Stimulated activated CD4-positive, alpha-beta T cell treated with anti-CD3 and anti-CD28 coated beads, Interleukin-12 subunit alpha, Interleukin-12 subunit beta, amount 100 ng/mL, for 24 hours (primary cell): ENCODE data around the gene SHB.
A peak's percentile ranks its signal among the peaks of the same experiment; 100 is the strongest.
"Not testable (repeated sequence)": the region's sequence is repeated elsewhere in the genome, so short reads cannot be mapped to it uniquely, and the experiment has no call there.

ENCODE experiments used
- DNase-seq, 2 experiments: peaks; one replicate each; pipeline ENCODE4 v3.0.0-alpha.2; 2020; ENCODE audit warnings: low read depth in 2 of 2

The SHB gene

DNA sequence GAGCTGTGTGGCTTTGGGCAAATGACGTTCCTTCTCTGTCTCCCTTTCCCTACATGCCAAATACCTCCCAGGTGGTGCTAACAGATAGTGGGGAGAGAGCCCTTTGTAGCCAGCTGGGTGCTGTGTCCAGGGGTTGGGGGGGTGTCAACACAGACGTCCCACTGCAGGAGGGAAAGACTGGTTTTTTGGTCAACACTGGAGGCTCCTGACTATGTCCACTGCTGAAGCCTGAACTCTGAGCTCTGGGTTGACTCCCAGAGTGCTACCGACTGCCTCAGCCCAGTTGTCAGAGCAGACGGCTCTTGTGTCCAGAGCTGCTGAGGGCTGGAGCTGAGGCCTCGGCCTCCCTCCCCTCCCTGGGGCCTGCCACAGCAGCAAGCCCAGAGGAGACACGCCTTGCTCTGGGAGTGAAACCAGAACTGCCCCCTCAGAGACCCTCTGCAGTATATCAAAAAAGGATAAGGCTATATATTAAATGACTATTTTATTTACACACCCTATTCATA is 150.3 kb downstream of the SHB start:
- DNase-seq: no peak

DNA sequence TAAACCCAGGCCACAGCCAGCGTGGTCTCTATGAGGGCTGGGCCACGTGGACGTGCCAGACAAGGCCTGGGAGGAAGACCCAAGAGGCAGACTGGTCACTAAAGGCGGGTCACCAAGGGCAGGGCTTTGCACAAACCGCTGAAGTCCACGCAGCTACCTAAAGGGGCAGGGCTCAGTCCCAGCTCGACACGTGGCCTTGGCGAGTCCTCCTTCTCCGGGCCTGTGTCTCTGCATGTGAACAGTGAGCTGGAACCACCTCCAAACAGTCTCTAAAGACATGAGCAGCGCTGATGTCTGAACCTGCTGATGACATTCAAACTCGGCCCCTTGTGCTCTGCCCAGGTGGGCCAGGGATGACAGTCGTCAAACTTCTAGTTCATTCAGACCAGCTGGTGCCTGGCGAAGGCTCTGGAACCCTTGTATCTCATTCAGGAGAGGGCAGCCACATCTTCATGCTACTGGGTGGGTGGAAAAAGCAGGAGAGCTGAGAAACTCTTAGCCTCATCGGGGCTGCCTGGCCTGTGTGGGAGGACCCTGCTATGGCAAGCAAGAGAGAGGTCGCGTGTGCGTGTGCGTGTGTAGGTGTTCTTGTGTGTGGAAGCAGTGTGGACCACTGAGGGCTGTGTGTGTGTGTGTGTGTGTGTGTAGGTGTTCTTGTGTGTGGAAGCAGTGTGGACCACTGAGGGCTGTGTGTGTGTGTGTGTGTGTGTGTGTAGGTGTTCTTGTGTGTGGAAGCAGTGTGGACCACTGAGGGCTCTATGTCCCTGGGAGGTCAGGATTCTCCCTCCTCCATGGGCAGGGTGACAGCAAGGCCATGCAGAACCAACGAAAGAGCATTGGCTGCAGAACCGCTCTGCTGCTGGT is 151.0 kb downstream of the SHB start:
- DNase-seq: no peak

DNA sequence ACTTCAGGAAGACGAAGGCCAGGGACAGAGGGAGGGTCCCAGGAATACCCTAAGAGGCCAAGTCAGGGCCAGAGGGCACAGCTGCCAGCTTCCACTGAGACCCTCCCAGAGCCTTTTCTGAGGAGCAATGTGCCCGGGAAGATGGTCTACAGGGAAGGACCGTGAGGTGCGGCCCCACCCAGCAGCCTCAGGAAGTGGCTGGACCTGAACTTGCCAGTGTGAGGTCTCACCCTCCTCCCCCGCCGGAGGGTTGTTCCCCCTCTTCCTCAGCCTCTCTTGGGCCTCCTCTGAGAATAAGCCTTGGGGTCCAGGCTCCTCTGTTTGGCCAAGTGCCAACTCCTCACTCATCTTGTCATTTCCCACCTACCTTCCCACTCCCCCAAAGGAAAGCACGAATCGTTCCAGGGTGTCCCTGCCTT is 151.7 kb downstream of the SHB start:
- no peak for DNase-seq

DNA sequence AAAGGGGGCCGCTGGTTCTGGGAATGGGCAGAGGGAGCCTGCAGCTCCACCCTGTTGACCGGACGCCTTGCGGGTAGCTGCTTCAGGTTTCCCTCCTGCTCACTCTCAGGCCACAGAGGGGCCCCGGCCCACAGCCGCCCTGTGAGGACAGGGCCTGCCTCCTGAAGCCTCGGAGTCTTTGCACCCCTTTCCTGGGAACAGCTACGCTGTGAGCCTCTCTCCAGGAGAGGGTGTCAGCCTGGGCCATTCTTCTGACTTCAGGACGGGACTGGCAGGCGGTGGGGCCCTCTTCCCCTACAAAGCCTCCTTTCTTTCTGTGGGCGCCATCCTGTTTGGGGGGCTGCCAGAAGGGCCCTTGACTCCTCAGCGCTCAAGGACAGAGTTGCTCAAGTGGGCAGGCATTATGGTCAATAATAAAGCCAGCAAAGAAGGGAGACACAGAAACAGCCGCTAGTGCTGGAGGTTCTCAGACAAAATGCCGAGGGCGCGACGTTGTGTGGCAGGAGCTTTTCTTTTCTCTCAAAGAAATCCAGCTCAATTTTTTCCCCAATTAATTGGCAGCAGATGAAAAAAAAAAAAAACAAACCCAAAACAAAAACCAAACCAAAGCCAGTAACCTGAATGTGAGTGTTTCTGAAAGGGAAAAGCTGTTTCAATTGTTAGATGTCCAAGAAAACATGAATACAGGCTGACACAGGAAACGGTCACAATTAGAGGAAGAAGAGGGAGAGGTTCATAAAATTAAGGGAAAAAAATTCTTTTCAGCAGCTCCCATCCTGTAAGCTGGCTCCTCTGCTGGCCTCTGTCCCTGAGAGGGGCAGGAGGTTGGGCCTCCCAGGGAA is 152.3 kb downstream of the SHB start:
- DNase-seq: no peak

- DNase-seq: no peak
These were observed 153.0 kb downstream of the SHB start for GRCh38 chr9:37915911-37916470.

- no peak for DNase-seq
These were observed 154.2 kb downstream of the SHB start for GRCh38 chr9:37914701-37915358.

DNA sequence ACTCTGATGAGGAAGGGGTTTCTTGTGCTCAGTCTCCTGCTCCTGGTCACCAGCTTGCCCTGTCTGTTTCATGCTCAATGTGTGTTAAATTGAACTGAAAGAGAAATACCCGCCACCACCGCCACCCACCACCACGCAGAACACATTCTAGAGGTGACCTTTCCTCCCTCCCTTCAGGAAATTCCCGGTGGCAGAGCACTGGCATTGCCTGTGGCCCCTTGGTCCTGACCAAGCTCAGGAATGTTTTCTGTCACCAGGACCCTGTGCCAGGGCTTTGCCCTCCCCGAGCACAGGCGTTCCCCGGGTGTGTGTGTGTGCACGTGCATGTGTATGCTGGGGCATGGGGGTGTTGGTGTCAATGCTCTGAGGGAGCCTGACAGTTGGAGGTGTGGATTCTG is 154.9 kb downstream of the SHB start:
- no peak for DNase-seq

DNA sequence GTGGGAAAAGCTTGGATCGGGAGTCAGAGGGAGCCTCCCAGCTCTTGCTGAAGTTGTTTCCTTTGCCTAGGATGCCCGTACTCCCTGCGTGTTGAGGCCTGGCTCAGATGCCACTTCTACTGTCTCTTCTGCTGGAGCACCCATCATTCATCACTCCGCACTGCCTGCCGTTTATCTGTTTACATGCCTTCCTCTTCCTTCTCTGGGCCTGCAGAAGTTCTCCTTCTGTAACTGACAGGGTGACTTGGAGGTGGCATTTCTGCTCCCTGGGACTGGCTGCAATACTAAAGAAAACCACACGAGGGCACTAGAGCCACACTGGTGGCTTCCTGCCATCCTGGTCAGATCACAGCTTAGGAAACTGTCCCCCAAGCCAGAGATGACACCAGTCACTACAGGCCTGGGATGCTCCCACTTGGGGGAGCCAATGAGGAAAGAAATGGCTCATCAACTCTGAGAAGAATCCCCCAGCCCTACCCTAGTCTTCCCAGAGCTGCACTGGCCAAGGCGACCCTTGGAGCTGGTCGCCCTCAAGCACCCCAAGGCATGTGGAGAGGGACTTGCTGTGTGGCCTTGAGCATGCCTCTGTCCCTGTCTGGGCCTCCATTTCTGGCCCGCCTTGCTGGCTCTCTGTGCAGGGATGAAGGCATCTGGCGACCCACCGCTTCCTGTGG is 155.4 kb downstream of the SHB start:
- peak; percentile 59 to 82 for DNase-seq

GRCh38 chr9:37911271-37911681 is 157.8 kb downstream of the SHB start:
- no peak for DNase-seq

GRCh38 chr9:37910271-37910670 is 158.8 kb downstream of the SHB start:
- DNase-seq: no peak

- DNase-seq: not testable (repeated sequence)
These were observed 159.2 kb downstream of the SHB start for GRCh38 chr9:37909836-37910235.

DNA sequence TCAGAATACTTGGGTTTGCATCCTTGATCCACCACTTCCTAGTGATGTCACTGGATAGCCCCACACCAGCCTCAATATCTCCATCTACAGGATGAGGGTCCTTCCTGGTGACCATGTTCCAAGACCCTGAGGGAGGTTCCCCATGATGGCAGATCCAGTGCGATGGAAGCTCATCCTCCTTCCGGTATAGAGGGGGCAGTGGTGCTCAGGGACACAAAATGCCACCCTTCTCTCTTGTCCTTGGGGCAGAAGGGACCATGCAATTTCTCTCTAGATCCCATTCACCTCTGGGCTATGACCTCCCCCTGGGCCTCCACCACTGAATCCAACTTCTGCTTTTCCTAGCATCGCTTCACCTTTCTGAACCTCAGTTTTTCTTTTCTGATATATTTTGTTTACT is 159.7 kb downstream of the SHB start:
- DNase-seq: no peak

GRCh38 chr9:37908698-37909186 is 160.3 kb downstream of the SHB start:
- no peak for DNase-seq

GRCh38 chr9:37908283-37908682 is 160.7 kb downstream of the SHB start:
- DNase-seq: no peak

DNA sequence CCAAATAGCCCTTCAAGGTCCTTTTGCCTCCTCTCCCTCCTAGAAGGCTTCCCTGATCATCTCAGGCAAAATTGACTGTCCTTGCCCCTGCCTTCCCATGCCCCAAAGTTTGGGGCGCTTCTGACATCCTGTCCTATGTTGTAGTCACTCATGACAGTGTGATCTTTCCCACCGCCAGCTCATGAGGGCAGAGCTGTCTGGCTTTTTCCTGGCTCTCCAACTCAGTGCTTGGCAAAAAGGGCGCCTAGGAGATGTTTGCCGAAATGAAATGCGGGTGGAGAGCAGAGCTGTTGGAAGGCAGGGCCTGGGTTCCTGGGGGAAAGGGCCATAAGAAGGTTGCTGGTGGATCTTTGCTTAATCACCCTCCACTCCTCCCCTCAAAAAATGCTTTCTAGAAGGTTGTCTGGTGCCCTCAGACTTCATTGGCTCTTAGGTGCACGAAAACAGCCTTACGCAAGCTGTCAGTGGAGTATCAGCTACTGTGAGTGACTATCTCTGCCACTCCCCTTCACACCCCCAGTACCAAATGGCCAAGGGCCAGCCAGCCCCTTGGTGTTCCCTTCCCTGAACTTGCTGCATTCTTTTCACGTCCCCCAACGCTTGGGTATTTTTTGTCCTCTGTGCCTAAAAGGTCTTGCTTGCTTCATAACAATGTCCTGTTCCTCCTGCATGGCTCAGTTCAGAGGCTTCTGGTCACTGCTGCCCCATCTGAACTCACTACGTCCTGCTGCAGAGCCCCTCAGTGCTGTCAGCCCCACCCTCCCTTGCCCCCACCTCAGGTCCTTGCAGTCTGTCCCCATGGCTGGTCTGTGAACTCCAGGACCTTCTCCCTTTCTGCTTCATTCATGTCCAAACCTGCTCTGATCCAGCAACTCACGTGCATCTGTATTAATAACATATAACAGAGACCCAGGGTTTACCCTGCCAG is 162.5 kb downstream of the SHB start:
- DNase-seq: no peak

GRCh38 chr9:37905776-37906175 is 163.3 kb downstream of the SHB start:
- no peak for DNase-seq

DNA sequence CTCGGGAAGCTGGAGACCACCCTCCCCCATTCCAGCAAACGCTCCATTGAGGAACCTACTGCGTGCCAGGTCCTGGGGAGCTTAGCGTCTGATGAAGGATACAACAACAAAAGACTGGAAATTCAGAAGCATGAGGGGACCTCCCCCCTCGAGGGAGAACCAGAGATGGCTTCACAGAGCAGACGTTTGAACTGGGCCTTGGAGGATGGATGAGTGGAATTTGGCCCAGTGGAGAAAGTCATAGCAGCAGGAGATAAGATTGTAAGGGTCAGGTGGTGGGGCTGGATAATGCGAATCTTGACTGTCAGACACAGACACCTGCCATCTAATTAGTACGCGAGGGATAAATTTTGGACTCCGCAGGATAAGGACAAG is 163.9 kb downstream of the SHB start:
- DNase-seq: no peak

GRCh38 chr9:37904445-37905130 is 164.4 kb downstream of the SHB start:
- DNase-seq: peak in 1 of 2 experiments; percentile 8
